Pancreas (tissue), 10 donors: Measurements from ENCODE around the gene HLA-DQB2. TPM values are rescaled to one million over a fixed set of nuclear protein-coding genes. Genes with fewer than 3 reads are reported as not detected.
A peak's percentile ranks its signal among the peaks of the same experiment; 100 is the strongest.
"Not testable (repeated sequence)": the region's sequence is repeated elsewhere in the genome, so short reads cannot be mapped to it uniquely, and the experiment has no call there.

Experiments
- ATAC-seq, 4 donors: fragments of 200-7000 bp; cut with Tn5 transposase; one replicate each; pipeline versions ENCODE4 v1.8.0 to v1.9.1; 2020; ENCODE audit warnings: mild to moderate bottlenecking in 4 of 4, moderate library complexity in 4 of 4
- DNase-seq, 6 donors: peaks; one replicate each; pipeline ENCODE4 v3.0.0-alpha.2; 2020
- FAIRE-seq: peaks from 2 replicates; lab custom pipeline; 2012; peaks lifted over from hg19 to GRCh38; lab: Jason Lieb, UNC
- H3K27ac ChIP-seq, 4 donors: fragments of 200-600 bp; sonication (generic); 1 replicate in 3 of 4; 2 replicates in 1 of 4; pipeline versions ENCODE4 v1.5.0 to v1.8.0; 2020
- H3K27me3 ChIP-seq, 4 donors: fragments of 200-600 bp; one replicate each; pipeline ENCODE4 v1.8.0; 2021
- H3K36me3 ChIP-seq, 3 donors: fragments of 200-600 bp; sonication (generic) in 1 of 3; one replicate each; pipeline versions ENCODE4 v1.5.0 to v1.8.0; 2020 to 2021
- H3K4me1 ChIP-seq, 3 donors: fragments of 200-600 bp; one replicate each; pipeline ENCODE4 v1.8.0; 2021
- H3K4me3 ChIP-seq, 4 donors: fragments of 200-600 bp; sonication (generic) in 2 of 4; one replicate each; pipeline versions ENCODE4 v1.5.0 to v1.8.0; 2020 to 2021
- H3K9me3 ChIP-seq, 4 donors: fragments of 200-600 bp; one replicate each; pipeline ENCODE4 v1.8.0; 2021
- CTCF ChIP-seq, 4 donors: fragments of 200-600 bp; sonication (generic) in 3 of 4; IDR thresholded peaks; one replicate each; pipeline versions ENCODE4 v1.5.0 to v1.8.0; 2021; ENCODE audit warnings: antibody characterized with exemption in 4 of 4
- WGBS, 2 donors: extraction: QIAGEN DNeasy Blood & Tissue Kit; methylation state at CpG; one replicate each; pipeline ENCODE4 v1.1.7; 2013; 5-methylcytosine and 5-hydroxymethylcytosine counted together
- intact Hi-C, 3 donors: fragments of 100-400 bp; cut with DNase I; formaldehyde crosslinking; loops; one replicate each; pipeline versions ENCODE4 v1.11.1 to v1.14.2; 2022
- polyA plus RNA-seq, 2 donors: library from polyadenylated mRNA; stranded (reverse); fragments of 200-250 nt; gene quantifications; one replicate each; pipeline ENCODE4 v1.2.3, GENCODE V29; 2013
- total RNA-seq, 6 donors: library from RNA; stranded (reverse); fragmentation: NEBNext Ultra II Directional in 4 of 6; extraction: Animal tissue kit (Norgen Biotek cat#: 25700) in 4 of 6; gene quantifications; one replicate each; pipeline versions ENCODE4 v1.2.1 to v1.2.4, GENCODE V29; 2021 to 2023
- donor health status: healthy with polysubstance abuse.
- donor health status: DM: no; HTN: no; CAD: no; lungs with moderate emphysema.
- donor health status: DM: no; HTN: no; CAD: no.
- donor health status: control.
- donor health status: control.
- donor health status: Bipolar disorder and iron deficiency.
- donor health status: DM: yes; HTN: yes; CAD: no.
- donor health status: DM: no; HTN: no; CAD: no.
- donor health status: DM: no; HTN: no; CAD: no.
- donor health status: DM: yes; HTN: yes; CAD: no.

Gene HLA-DQB2
- total and polyA plus RNA-seq, 8 donors, result 0.35 to 3.8 (median 0.47) TPM; not detected in 3

GRCh38 chr6:32761072-32761471 lies 2.3 kb downstream of the HLA-DQB2 start:
- FAIRE-seq, result no peak
- WGBS, 2 donors, result 75 to 81% methylated on average over 15 to 16 of the region's 16 CpGs
- H3K9me3 ChIP-seq, result no peaks in the 10 kb centered on the region
- no peak overlapping the region for H3K27ac ChIP-seq
- intact Hi-C loops, result loop anchor here in 1 of 3 donors (10.0 kb wide), 1 partner anchor 96 kb away; the partner anchor contains the start of gene HLA-DQB1
- no peak for TF ChIP-seq CTCF (IDR thresholded peaks at IDR 0.05)
- no peak for DNase-seq
- peak in 1 of 4 donors; percentile 42 for ATAC-seq
- no peaks in the 10 kb centered on the region for H3K4me1 ChIP-seq
- H3K27me3 ChIP-seq, result no peaks in the 10 kb centered on the region
- H3K4me3 ChIP-seq, result no peak overlapping the region
- H3K36me3 ChIP-seq, result no peaks in the 10 kb centered on the region

GRCh38 chr6:32759669-32760068 lies 3.7 kb downstream of the HLA-DQB2 start:
- intact Hi-C loops, result loop anchor here in 1 of 3 donors (10.0 kb wide), 1 partner anchor 95 kb away; the partner anchor contains the start of gene HLA-DQB1
- H3K36me3 ChIP-seq, result no peaks in the 10 kb centered on the region
- no peak overlapping the region for H3K27ac ChIP-seq
- DNase-seq, result no peak
- ATAC-seq, result no peak
- no peak for FAIRE-seq
- H3K4me1 ChIP-seq, result no peaks in the 10 kb centered on the region
- WGBS, 2 donors, result 58 to 83% methylated on average over 1 of the region's 1 CpG
- H3K4me3 ChIP-seq, result no peak overlapping the region
- no peaks in the 10 kb centered on the region for H3K9me3 ChIP-seq
- H3K27me3 ChIP-seq, result no peaks in the 10 kb centered on the region
- TF ChIP-seq CTCF (IDR thresholded peaks at IDR 0.05), result no peak

- TF ChIP-seq CTCF (IDR thresholded peaks at IDR 0.05), result no peak
- intact Hi-C loops, result no loop called here
- Histone ChIP-seq H3K4me3 (no peak overlapping the region), H3K27ac (no peak overlapping the region), H3K36me3 (no peaks in the 10 kb centered on the region), H3K27me3 (peaks cover 0 to 29% (median 3%) of the 10 kb centered on the region in 4 donors), H3K4me1 (no peaks in the 10 kb centered on the region), H3K9me3 (no peaks in the 10 kb centered on the region)
- DNase-seq (peak in 2 of 6 donors; percentile 17 to 52), FAIRE-seq (no peak), ATAC-seq (peak in 2 of 4 donors; percentile 52 to 67)
- 16 to 34% methylated on average over 8 of the region's 8 CpGs for WGBS, 2 donors
Measured at GRCh38 chr6:32752580-32752979, 10.8 kb downstream of the HLA-DQB2 start.

- 55 to 77% methylated on average over 1 of the region's 1 CpG for WGBS, 2 donors
Measured at GRCh38 chr6:32745649-32746048, 17.7 kb downstream of the HLA-DQB2 start.

GRCh38 chr6:32744776-32745175 lies 18.6 kb downstream of the HLA-DQB2 start:
- no peak for DNase-seq
- TF ChIP-seq CTCF (IDR thresholded peaks at IDR 0.05), result no peak
- FAIRE-seq, result no peak

More at GRCh38 chr6:32745649-32746048, 17.7 kb downstream of the HLA-DQB2 start:
- H3K36me3 ChIP-seq, DNase-seq, ATAC-seq, H3K27me3 ChIP-seq, H3K4me3 ChIP-seq, intact Hi-C loops, FAIRE-seq, H3K4me1 ChIP-seq, H3K27ac ChIP-seq, H3K9me3 ChIP-seq: not testable (repeated sequence)

More at GRCh38 chr6:32744776-32745175, 18.6 kb downstream of the HLA-DQB2 start:
- no peak overlapping the region for H3K4me3 ChIP-seq
- H3K36me3 ChIP-seq, result no peaks in the 10 kb centered on the region
- ATAC-seq, result no peak
- H3K4me1 ChIP-seq, result no peaks in the 10 kb centered on the region
- intact Hi-C loops, result no loop called here
- peaks cover 0 to 4% (median 2%) of the 10 kb centered on the region in 4 donors for H3K27me3 ChIP-seq
- H3K27ac ChIP-seq, result no peak overlapping the region
- WGBS, 2 donors, result 30 to 42% methylated on average over 5 of the region's 5 CpGs
- no peaks in the 10 kb centered on the region for H3K9me3 ChIP-seq
